GM20000 (cell line): ENCODE measurements around the gene SLC37A4.

Source experiments
- DNase-seq: peaks from one replicate; pipeline ENCODE4 v3.0.0; 2012; ENCODE audit warnings: low spot score
- TF ChIP-seq, protein P1 (sequence below): IDR thresholded peaks from 2 replicates; pipeline ENCODE4 v1.5.1; 2012; ENCODE audit warnings: mild to moderate bottlenecking, control low read depth; ENCODE audit errors: extremely low read depth, missing control alignments

The SLC37A4 gene

DNA sequence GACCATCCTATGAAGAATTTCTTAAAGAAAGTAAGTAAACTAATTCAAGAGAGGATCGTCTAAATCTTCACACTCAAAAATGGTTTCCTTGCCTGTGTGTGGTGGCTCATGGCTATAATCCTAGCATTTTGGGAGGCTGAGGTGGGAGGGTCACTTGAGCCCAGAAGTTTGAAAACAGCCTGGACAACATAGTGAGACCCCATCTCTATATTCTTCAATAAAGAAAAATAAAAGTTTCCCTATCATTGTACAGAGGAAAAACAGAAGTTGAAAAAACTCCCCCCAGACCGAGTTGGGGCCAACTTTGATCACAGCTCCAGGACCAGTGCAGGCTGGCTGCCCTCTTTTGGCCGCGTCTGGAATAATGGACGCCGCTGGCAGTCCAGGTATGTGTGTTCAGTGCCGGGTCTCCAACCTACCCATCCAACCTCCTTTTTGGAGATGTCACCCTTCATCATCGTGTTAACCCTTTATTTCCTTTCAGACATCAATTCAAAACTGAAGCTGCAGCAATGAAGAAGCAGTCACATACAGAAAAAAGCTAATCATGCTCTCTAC, 15.5 kb downstream of the SLC37A4 start:
- DNase-seq = no peak
- TF ChIP-seq, protein P1, sequence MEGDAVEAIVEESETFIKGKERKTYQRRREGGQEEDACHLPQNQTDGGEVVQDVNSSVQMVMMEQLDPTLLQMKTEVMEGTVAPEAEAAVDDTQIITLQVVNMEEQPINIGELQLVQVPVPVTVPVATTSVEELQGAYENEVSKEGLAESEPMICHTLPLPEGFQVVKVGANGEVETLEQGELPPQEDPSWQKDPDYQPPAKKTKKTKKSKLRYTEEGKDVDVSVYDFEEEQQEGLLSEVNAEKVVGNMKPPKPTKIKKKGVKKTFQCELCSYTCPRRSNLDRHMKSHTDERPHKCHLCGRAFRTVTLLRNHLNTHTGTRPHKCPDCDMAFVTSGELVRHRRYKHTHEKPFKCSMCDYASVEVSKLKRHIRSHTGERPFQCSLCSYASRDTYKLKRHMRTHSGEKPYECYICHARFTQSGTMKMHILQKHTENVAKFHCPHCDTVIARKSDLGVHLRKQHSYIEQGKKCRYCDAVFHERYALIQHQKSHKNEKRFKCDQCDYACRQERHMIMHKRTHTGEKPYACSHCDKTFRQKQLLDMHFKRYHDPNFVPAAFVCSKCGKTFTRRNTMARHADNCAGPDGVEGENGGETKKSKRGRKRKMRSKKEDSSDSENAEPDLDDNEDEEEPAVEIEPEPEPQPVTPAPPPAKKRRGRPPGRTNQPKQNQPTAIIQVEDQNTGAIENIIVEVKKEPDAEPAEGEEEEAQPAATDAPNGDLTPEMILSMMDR = no peak

DNA sequence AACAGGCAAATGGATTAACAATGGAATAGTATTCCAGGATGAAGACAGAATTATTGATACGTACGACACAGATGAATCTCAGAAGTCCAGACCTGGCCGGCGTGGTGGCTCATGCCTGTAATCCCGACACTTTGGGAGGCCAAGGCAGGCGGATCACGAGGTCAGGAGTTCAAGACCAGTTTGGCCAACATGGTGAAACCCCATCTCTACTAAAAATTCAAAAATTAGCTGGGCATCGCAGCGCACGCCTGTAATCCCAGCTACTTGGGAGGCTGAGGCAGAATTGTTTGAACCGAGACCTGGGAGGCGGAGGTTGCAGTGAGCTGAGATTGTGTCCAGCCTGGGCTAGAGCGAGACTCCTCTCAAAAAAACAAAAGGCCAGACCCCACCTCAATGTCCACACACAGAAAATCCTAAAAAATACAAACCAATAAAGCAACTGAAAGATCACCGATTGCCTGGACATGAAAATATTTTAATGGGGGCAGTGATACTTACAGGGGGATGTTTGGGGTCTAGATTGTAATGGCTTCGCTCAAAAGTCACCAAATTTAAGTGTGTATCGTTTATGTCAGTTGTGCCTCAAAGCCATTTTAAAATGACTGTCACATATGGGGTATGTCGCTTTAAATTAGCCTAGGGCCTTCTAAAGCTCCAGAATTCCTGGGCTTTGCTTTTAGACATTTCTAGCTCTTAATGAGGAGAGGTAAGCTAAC, 16.3 kb downstream of the SLC37A4 start:
- no peak for DNase-seq
- TF ChIP-seq, protein P1 = no peak

DNA sequence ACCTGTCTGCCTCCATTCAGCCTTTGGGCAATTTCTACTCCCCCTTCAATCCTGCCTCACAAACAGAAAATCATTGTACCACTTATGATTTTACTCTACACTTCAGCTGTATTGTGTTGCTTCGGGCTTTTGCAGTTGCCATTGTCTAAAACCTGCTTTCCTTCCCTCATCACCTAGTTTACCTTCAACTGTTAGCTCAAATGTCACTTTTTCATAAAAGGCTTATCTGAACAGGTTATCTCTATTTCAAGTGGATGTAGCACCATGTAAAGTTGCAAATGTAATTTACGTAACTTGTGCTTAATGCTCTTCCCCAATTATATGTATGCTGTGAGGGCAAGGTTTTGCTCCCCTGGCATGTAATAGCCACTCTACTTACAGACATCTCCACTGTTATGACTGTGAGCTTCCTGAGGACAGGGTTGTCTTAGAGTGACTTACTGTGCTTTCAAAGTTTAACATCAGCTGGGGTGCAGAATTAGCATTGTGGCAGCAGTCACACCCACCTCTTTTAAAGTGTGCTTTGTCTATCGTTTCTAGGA, 18.0 kb downstream of the SLC37A4 start:
- TF ChIP-seq, protein P1 = no peak
- no peak for DNase-seq

DNA sequence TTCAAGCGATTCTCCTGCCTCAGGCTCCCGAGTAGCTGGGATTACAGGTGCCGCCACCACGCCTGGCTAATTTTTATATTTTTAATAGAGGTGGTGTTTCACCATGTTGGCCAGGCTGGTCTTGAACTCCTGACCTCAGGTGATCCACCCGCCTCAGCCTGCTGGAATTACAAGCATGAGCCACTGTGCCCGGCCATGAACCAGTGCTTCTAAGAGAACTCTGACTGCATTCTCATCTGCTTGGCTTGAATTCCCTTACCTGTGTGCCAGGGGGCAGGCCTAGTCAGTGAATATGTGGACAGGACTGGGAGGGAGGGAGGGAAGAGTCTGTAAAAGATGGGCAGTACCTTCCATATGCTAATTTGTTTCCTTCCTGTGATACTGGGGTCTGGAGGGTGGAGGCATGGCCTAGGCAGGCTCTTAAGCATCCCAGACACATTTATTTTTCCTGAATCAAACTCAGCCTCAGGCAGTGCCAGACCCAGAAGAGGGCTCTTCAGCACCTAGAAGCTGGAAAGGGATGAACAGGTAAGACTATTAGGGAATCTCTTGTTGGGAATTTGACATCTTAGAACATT, 19.1 kb downstream of the SLC37A4 start:
- TF ChIP-seq, protein P1 = no peak
- no peak for DNase-seq

DNA sequence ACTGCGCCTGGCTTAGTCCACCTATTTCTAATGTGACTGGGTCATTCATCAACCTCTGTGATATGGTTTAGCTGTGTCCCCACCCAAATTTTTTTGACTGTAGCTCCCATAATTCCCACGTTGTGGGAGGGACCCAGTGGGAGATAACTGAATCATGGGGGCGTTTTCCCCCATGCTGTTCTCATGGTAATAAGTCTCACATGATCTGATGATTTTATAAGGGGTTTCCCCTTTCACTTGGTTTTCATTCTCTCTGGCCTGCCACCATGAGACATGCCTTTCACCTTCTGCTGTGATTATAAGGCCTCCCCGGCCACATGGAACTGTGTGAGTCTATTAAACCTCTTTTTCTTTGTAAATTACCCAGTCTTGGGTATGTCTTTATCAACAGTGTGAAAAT, 24.0 kb downstream of the SLC37A4 start:
- DNase-seq = no peak
- TF ChIP-seq, protein P1 = no peak

DNA sequence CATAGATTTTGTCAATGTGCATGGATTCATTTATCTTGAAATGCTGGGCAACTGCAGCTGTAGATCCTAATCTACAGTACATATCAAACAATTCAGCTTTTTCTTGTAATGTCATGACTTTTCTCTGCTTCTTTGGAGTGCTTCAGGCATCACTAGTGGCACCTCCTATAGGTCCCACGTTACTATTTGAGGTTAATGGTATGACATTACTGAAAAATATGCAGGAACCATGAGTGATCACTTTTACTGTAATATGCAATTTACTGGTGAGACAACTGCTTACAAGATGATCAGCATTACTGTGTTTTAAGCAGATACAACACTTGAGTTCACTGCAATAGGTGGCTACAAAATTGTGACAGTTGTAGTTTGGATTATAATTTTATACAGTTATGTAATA, 29.8 kb downstream of the SLC37A4 start:
- TF ChIP-seq, protein P1 = no peak
- no peak for DNase-seq

DNA sequence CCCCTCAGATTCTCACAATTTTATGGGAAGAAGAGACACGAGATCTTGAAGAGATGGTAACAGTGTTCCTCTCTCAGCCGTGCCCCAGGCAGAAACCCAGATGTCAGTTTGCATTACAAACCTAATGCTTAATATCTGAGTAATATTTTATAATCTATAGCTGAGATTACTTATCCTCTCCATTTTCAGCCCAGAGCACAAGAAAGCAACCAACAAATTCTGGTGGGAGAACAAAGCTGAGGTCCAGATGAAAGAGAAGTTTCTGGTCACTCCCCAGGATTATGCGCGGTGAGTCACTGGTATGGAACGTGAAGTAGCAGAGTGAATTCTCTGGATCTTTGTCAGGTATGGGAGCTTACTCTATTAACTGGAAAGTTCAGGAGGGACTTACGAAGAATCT, 31.9 kb downstream of the SLC37A4 start:
- TF ChIP-seq, protein P1 = no peak
- no peak for DNase-seq
